Lower leg skin (tissue), 4 donors: ENCODE measurements around the gene TBC1D24. TPM values are rescaled to one million over a fixed set of nuclear protein-coding genes. Genes with fewer than 3 reads are reported as not detected.
"Not testable (repeated sequence)": the region's sequence is repeated elsewhere in the genome, so short reads cannot be mapped to it uniquely, and the experiment has no call there.

Experiments used
- DNase-seq, 2 donors: peaks; one replicate each; pipeline ENCODE4 v3.0.0-alpha.2; 2019; ENCODE audit warnings: low spot score in 2 of 2
- H3K4me3 ChIP-seq: fragments of 200-600 bp; sonication (generic); 2 replicates; pipeline ENCODE4 v1.5.1; 2017; ENCODE audit warnings: mild to moderate bottlenecking, low read depth; ENCODE audit not compliant: poor library complexity, severe bottlenecking
- CTCF ChIP-seq, 3 donors: fragments of 450-650 bp; IDR thresholded peaks; one replicate each; pipeline ENCODE4 v1.5.1; 2016; ENCODE audit warnings: antibody characterized with exemption in 3 of 3, mild to moderate bottlenecking in 3 of 3, moderate library complexity in 2 of 3
- POLR2A ChIP-seq, 2 donors: fragments of 450-650 bp; IDR thresholded peaks; one replicate each; pipeline ENCODE4 v1.6.1; 2016 to 2017; ENCODE audit warnings: antibody characterized with exemption in 2 of 2, mild to moderate bottlenecking in 1 of 2, moderate library complexity in 1 of 2
- WGBS, 2 donors: methylation state at CpG; one replicate each; pipeline ENCODE4 v1.1.5; 2018; 5-methylcytosine and 5-hydroxymethylcytosine counted together
- intact Hi-C: fragments of 100-400 bp; cut with DNase I; formaldehyde crosslinking; loops from one replicate; pipeline ENCODE4 v1.15.0; 2023; ENCODE audit warnings: low total_unique reads
- total RNA-seq, 4 donors: library from RNA; depleted of rRNA; stranded (reverse); fragments of >200 nt; gene quantifications; one replicate each; pipeline ENCODE4 v1.1.0, GENCODE V29; 2016

TBC1D24 gene
- total RNA-seq, 4 donors from 2014 or later: 12.1 to 19.1 (median 15.3) TPM

DNA sequence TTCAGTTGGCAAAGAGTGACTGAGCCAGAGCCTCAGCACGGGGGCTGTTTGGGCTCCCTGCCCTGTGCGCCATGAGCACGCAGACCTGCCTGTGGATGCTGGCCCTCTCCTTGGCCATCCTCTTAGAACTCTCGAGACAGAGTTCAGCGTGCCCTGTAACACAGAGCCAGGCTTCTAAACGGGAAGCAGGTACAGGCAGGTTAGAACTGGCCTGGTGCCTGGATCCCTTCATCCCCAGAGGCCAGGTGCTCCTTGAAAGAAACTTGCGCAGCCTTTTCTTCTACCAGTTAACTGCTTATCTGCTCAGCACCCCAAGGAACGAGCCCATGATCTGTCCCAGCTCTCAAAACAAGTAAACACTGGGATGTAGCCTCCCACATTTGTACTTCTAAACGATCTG, 38.8 kb upstream of the TBC1D24 start:
- DNase-seq: peak in 1 of 2 donors; percentile 48
- H3K4me3 ChIP-seq: no peak overlapping the region
- intact Hi-C loops: no loop called here
- WGBS, 2 donors: 61 to 69% methylated on average over 9 of the region's 9 CpGs
- no peak for TF ChIP-seq POLR2A (IDR thresholded peaks at IDR 0.05)
- no peak for TF ChIP-seq CTCF (IDR thresholded peaks at IDR 0.05)

- no peak overlapping the region for H3K4me3 ChIP-seq
- 92 to 93% methylated on average over 24 of the region's 24 CpGs for WGBS, 2 donors
- intact Hi-C loops: no loop called here
- no peak for DNase-seq
- no peak for TF ChIP-seq POLR2A (IDR thresholded peaks at IDR 0.05)
- no peak for TF ChIP-seq CTCF (IDR thresholded peaks at IDR 0.05)
Measured at GRCh38 chr16:2437032-2437790, 37.7 kb upstream of the TBC1D24 start.

DNA sequence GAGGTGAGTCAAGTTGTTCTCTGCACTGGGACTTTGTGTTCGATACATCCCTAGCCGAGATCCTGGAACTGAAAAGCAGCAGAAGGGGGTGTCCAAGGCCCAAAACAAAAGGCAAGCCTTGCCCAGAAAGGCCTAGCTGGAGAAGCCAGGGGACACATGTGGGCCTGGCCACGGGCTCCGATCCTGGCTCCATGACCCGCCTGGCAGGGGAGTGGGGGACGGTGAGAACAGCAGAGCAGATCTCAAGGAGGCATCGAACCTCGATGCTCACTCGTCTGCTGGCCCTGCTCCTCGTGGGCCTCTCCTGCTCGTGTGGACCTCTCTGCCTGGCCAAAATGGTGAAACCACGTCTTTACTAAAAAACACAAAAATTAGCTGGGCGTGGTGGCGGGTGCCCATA, 36.8 kb upstream of the TBC1D24 start:
- no peak for DNase-seq
- TF ChIP-seq POLR2A (IDR thresholded peaks at IDR 0.05): no peak
- no peak for TF ChIP-seq CTCF (IDR thresholded peaks at IDR 0.05)
- 83 to 89% methylated on average over 14 of the region's 14 CpGs for WGBS, 2 donors
- no peak overlapping the region for H3K4me3 ChIP-seq
- intact Hi-C loops: no loop called here

DNA sequence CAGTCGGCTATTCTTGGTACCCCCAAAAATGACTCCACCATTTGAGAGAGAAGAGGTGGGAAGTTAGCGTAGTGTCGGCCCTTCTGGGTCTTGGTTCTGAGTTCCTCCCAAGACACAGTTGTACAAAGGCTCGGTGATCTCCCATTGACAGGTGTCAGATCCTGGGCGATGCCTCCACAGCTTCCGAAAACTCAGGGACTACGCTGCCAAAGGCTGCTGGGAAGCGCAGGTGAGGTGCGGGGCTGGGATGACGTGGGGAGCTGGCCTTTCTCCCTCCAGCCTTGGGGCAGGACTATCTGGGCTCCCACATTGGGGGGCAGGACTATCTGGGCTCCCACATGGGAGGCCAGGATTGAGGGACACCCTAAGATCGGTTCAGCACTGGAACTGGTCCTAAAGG, 35.3 kb upstream of the TBC1D24 start:
- DNase-seq: no peak
- intact Hi-C loops: no loop called here
- TF ChIP-seq POLR2A (IDR thresholded peaks at IDR 0.05) (no peak), CTCF (IDR thresholded peaks at IDR 0.05) (no peak)
- WGBS, 2 donors: 90 to 96% methylated on average over 10 to 11 of the region's 11 CpGs
- no peak overlapping the region for H3K4me3 ChIP-seq

DNA sequence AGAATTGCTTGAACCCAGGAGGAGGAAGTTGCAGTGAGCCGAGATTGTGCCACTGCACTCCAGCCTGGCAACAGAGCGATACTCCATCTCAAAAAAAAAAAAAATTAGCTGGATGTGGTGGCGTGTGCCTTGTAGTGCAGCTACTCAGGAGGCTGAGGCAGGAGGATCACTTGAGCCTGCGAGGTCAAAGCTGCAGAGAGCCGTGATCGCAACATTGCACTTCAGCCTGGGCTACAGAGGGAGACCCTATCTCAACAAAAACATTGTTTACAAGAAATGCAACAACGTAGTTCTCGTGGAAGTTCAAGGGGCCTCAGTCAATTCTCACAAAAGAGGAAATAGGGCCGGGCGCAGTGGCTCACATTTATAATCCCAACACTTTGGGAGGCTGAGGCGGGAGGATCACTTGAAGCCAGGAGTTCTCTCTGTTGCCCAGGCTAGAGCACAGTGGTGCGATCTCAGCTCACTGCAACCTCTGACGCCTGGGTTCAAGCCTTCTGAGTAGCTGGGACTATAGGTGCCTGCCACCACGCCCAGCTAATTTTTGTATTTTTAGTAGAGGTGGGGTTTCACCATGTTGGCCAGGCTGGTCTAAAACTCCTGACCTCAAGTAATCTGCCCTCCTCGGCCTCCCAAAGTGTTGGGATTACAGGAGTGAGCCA, 33.7 kb upstream of the TBC1D24 start:
- intact Hi-C loops: not testable (repeated sequence)

GRCh38 chr16:2443555-2443954, 31.4 kb upstream of the TBC1D24 start:
- no peak for DNase-seq
- intact Hi-C loops: no loop called here
- no peak for TF ChIP-seq POLR2A (IDR thresholded peaks at IDR 0.05)
- H3K4me3 ChIP-seq: no peak overlapping the region
- whole genome bisulfite sequencing, 2 donors: 91 to 93% methylated on average over 9 of the region's 9 CpGs

More for the DNA sequence above, 33.7 kb upstream of the TBC1D24 start:
- not testable (repeated sequence) for DNase-seq, H3K4me3 ChIP-seq
- WGBS, 2 donors: 83 to 87% methylated on average over 14 to 15 of the region's 15 CpGs
